SK-N-SH (cell line): ENCODE results near the gene NKX1-1. TPM values are rescaled to one million over a fixed set of nuclear protein-coding genes. Genes with fewer than 3 reads are reported as not detected.

Experiments
- CTCF ChIA-PET: fragments of 300-600, 350-600 bp; formaldehyde crosslinking; extraction: SDS; loops from one replicate; lab custom pipeline; 2021; lab: Yijun Ruan, JAX
- POLR2A ChIA-PET: fragments of 350-600 bp; sonication (Branson Sonifier 250); formaldehyde crosslinking; extraction: SDS; loops from one replicate; lab custom pipeline; 2020; ENCODE audit warnings: antibody characterized with exemption, inconsistent platforms; lab: Yijun Ruan, JAX
- DNase-seq: peaks from one replicate; pipeline ENCODE4 v3.0.0; 2012
- H2AFZ ChIP-seq: fragments of 200-600 bp; sonication (generic); 2 replicates; pipeline ENCODE4 v1.8.1; 2016; ENCODE audit warnings: antibody characterized with exemption, mild to moderate bottlenecking, low read depth
- H3F3A ChIP-seq: fragments of 200-600 bp; sonication (generic); replicated peaks from 2 replicates; pipeline ENCODE3; 2016; ENCODE audit warnings: antibody characterized with exemption, mild to moderate bottlenecking; ENCODE audit not compliant: insufficient read depth
- H3K27ac ChIP-seq, 2 experiments: fragments of 200-500 bp in 1 of 2; fragments of 200-600 bp in 1 of 2; sonication (Bioruptor generic) in 1 of 2; sonication (generic), shearing (Covaris generic) in 1 of 2; 2 replicates each; pipeline versions ENCODE4 v1.5.1 to v1.6.1; 2014 to 2016; ENCODE audit warnings: low read depth in 2 of 2, inconsistent platforms in 1 of 2, low read length in 1 of 2, mild to moderate bottlenecking in 1 of 2, mixed read lengths in 1 of 2
- H3K27me3 ChIP-seq: fragments of 200-600 bp; sonication (generic), shearing (Covaris generic); 2 replicates; pipeline ENCODE4 v1.6.1; 2016; ENCODE audit warnings: mixed run types; ENCODE audit not compliant: insufficient read depth
- H3K36me3 ChIP-seq, 2 experiments: fragments of 200-500 bp in 1 of 2; fragments of 200-600 bp in 1 of 2; sonication (Bioruptor generic) in 1 of 2; sonication (generic) in 1 of 2; replicated peaks in 1 of 2; 2 replicates each; pipeline versions ENCODE3 to v1.5.1; 2014 to 2016; ENCODE audit warnings: low read length in 1 of 2, mild to moderate bottlenecking in 1 of 2; ENCODE audit not compliant: insufficient read depth in 2 of 2, control insufficient read depth in 1 of 2
- H3K4me1 ChIP-seq, 2 experiments: fragments of 200-500 bp in 1 of 2; fragments of 200-600 bp in 1 of 2; sonication (Bioruptor generic) in 1 of 2; sonication (generic), shearing (Covaris generic) in 1 of 2; 2 replicates each; pipeline versions ENCODE4 v1.5.1 to v1.6.1; 2014 to 2016; ENCODE audit warnings: low read depth in 1 of 2, low read length in 1 of 2, mixed run types in 1 of 2; ENCODE audit not compliant: insufficient read depth in 2 of 2, control insufficient read depth in 1 of 2
- H3K4me2 ChIP-seq: fragments of 200-600 bp; sonication (generic), shearing (Covaris generic); 2 replicates; pipeline ENCODE4 v1.6.1; 2017; ENCODE audit warnings: mixed run types
- H3K4me3 ChIP-seq, 2 experiments: fragments of 200-500 bp in 1 of 2; fragments of 200-600 bp in 1 of 2; sonication (Bioruptor generic) in 1 of 2; sonication (generic), shearing (Covaris generic) in 1 of 2; 2 replicates each; pipeline versions ENCODE4 v1.5.1 to v1.8.1; 2014 to 2016; ENCODE audit warnings: low read depth in 2 of 2, inconsistent platforms in 1 of 2, low read length in 1 of 2, mild to moderate bottlenecking in 1 of 2, mixed read lengths in 1 of 2, moderate library complexity in 1 of 2
- H3K79me2 ChIP-seq: fragments of 200-600 bp; sonication (generic); 2 replicates; pipeline ENCODE4 v1.8.1; 2017; ENCODE audit warnings: mild to moderate bottlenecking; ENCODE audit not compliant: insufficient read depth
- H3K9ac ChIP-seq: fragments of 200-600 bp; sonication (generic); 2 replicates; pipeline ENCODE4 v1.6.1; 2017; ENCODE audit warnings: mixed run types
- H3K9me2 ChIP-seq: fragments of 200-600 bp; sonication (generic); 2 replicates; pipeline ENCODE4 v1.6.1; 2017; ENCODE audit warnings: mixed run types
- H3K9me3 ChIP-seq: fragments of 200-600 bp; sonication (generic); 2 replicates; pipeline ENCODE4 v1.6.1; 2017; ENCODE audit warnings: mixed run types, mild to moderate bottlenecking, moderate library complexity
- H4K20me1 ChIP-seq: fragments of 200-600 bp; sonication (generic); 2 replicates; pipeline ENCODE4 v1.6.1; 2017; ENCODE audit warnings: mild to moderate bottlenecking, mixed run types; ENCODE audit not compliant: insufficient read depth
- ELF1 ChIP-seq: IDR thresholded peaks from 2 replicates; pipeline ENCODE4 v1.4.0; 2012
- FOSL2 ChIP-seq: IDR thresholded peaks from 2 replicates; pipeline ENCODE4 v1.4.0; 2012; ENCODE audit warnings: low read depth, mild to moderate bottlenecking, moderate library complexity, borderline replicate concordance
- GATA2 ChIP-seq: sonication (generic); formaldehyde crosslinking; IDR thresholded peaks from 2 replicates; pipeline ENCODE4 v1.5.0; 2020; ENCODE audit warnings: mild to moderate bottlenecking, missing genetic modification reagents
- JUND ChIP-seq: IDR thresholded peaks from 2 replicates; pipeline ENCODE4 v1.4.0; 2012
- PBX3 ChIP-seq: IDR thresholded peaks from 2 replicates; pipeline ENCODE4; 2012
- POLR2AphosphoS5 ChIP-seq: IDR thresholded peaks from 2 replicates; pipeline ENCODE4 v1.6.1; 2012; ENCODE audit warnings: low read depth, low read length
- RAD21 ChIP-seq: IDR thresholded peaks from 2 replicates; pipeline ENCODE4 v1.6.1; 2012; ENCODE audit warnings: mild to moderate bottlenecking, low read length
- REST ChIP-seq: IDR thresholded peaks from 2 replicates; pipeline ENCODE4 v1.6.1; 2012; ENCODE audit warnings: mild to moderate bottlenecking, low read depth, low read length, moderate library complexity
- SIN3A ChIP-seq: IDR thresholded peaks from 2 replicates; pipeline ENCODE4 v1.6.1; 2012; ENCODE audit warnings: low read depth, mild to moderate bottlenecking, low read length, moderate library complexity, borderline replicate concordance
- ZBTB33 ChIP-seq: IDR thresholded peaks from 2 replicates; pipeline ENCODE4 v1.4.0; 2012; ENCODE audit warnings: low read depth, borderline replicate concordance
- WGBS: methylation state at CpG from one replicate; pipeline ENCODE4 v1.1.6; 2017; ENCODE audit warnings: low lambda C conversion rate; 5-methylcytosine and 5-hydroxymethylcytosine counted together
- polyA plus RNA-seq, 3 experiments: library from polyadenylated mRNA; depleted of rRNA; stranded (reverse); fragments of >200 nt; gene quantifications; 2 replicates each; pipeline ENCODE4 v1.2.3, GENCODE V29; 2012

NKX1-1 gene
- polyA plus RNA-seq, 1 of the 3 experiments (the other 2 are of a cell fraction), result not detected

DNA sequence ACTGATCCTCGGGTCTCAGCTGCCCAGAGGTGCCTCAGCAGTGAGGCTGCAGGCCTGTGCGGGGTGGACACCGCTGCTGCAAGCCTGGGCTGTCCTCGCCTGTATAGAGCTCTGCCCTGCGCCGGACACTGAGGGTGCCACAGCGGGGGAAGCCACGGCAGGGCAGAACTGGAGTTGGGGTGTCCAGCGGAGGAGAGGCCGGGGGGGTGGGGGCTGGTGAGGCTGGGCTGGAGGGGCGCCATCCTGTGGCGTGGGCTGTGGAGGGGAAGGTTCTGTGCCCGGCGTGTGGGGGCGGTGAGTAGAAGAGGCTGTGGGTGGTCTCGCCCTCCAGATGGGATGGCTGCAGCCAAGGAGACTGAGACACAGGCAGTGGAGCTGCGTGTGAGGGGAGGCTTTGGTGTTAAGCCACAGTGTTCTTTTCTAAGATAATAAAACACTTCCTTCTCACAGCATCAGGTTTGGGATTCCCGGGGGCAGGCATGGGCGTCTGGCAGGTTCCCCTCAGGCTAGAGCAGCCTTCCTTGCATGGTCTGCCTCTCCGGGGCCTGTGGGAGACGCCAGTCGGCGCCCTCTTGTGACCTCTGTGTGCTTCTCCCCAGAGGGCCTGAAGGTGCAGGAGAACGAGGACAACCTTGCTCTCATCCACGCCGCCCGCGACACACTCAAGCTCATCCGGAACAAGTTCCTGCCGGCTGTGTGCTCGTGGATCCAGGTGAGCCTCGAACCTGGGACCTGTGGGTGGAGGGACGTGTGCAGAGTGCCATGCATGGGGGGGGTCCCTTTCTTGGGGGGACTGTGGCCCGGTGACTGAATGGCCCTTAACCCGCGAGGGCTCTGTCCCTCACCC is 51.9 kb downstream of the NKX1-1 start:
- POLR2A ChIA-PET, result no interaction called here
- no peak overlapping the region for H3K27ac ChIP-seq
- TF ChIP-seq ZBTB33 (no peak), POLR2AphosphoS5 (no peak), GATA2 (CRISPR knock-in tag) (no peak), JUND (no peak), FOSL2 (no peak), PBX3 (no peak), SIN3A (no peak), REST (no peak), ELF1 (no peak), RAD21 (no peak)
- no peak overlapping the region for H3K4me2 ChIP-seq
- peaks cover 4% of the 10 kb centered on the region for H4K20me1 ChIP-seq
- peaks cover 13% of the 10 kb centered on the region; the same call in 1 of the 2 replicates for H3K79me2 ChIP-seq
- peaks cover 0 to 2% of the 10 kb centered on the region in 2 experiments; a peak in 1 of 4 replicates for H3K4me1 ChIP-seq
- H2AFZ ChIP-seq, result no peak overlapping the region
- no peaks in the 10 kb centered on the region for H3K9me2 ChIP-seq
- DNase-seq, result no peak
- H3K9ac ChIP-seq, result no peak overlapping the region
- H3K27me3 ChIP-seq, result no peaks in the 10 kb centered on the region
- H3F3A ChIP-seq, result no peaks in the 10 kb centered on the region
- no peak overlapping the region for H3K4me3 ChIP-seq
- H3K9me3 ChIP-seq, result no peaks in the 10 kb centered on the region
- H3K36me3 ChIP-seq, result peaks cover 9 to 51% of the 10 kb centered on the region in 2 experiments
- CTCF ChIA-PET, result interaction anchor here (0.6 to 9.5 kb wide), 9 partner anchors 10 to 276 kb away, joined by 3 to 98 read pairs (median 8); no protein-coding TSS in a partner anchor
- 94% methylated on average over 17 of the region's 36 CpGs for WGBS
